Heart right ventricle (tissue), 16 donors: ENCODE measurements around the gene AAK1. TPM values are rescaled to one million over a fixed set of nuclear protein-coding genes. Genes with fewer than 3 reads are reported as not detected.

Source experiments
- ATAC-seq, 8 donors: fragments of 200-7000 bp; cut with Tn5 transposase; one replicate each; pipeline ENCODE4 v1.9.1; 2020; ENCODE audit warnings: mild to moderate bottlenecking in 8 of 8, moderate library complexity in 8 of 8, moderate number of reproducible peaks in 1 of 8
- DNase-seq, 2 donors: peaks; one replicate each; pipeline ENCODE4 v3.0.0-alpha.2; 2020
- H3K27ac ChIP-seq, 10 donors: fragments of 200-600 bp; sonication (generic) in 2 of 10; one replicate each; pipeline versions ENCODE4 v1.5.0 to v1.8.0; 2020 to 2022; ENCODE audit warnings: mild to moderate bottlenecking in 3 of 10
- H3K27me3 ChIP-seq, 7 donors: fragments of 200-600 bp; one replicate each; pipeline ENCODE4 v1.8.0; 2021 to 2022; ENCODE audit warnings: mild to moderate bottlenecking in 2 of 7
- H3K36me3 ChIP-seq, 9 donors: fragments of 200-600 bp; sonication (generic) in 1 of 9; one replicate each; pipeline versions ENCODE4 v1.5.0 to v1.8.0; 2020 to 2022; ENCODE audit warnings: mild to moderate bottlenecking in 2 of 9
- H3K4me1 ChIP-seq, 9 donors: fragments of 200-600 bp; sonication (generic) in 1 of 9; one replicate each; pipeline versions ENCODE4 v1.5.0 to v1.8.0; 2020 to 2022; ENCODE audit warnings: mild to moderate bottlenecking in 4 of 9
- H3K4me3 ChIP-seq, 10 donors: fragments of 200-600 bp; sonication (generic) in 2 of 10; one replicate each; pipeline versions ENCODE4 v1.5.0 to v1.8.0; 2020 to 2022; ENCODE audit warnings: mild to moderate bottlenecking in 7 of 10, moderate library complexity in 2 of 10
- H3K9me3 ChIP-seq, 11 donors: fragments of 200-600 bp in 10 of 11; sonication (generic) in 2 of 11; one replicate each; pipeline versions ENCODE4 v1.5.0 to v1.8.0; 2013 to 2022; ENCODE audit warnings: mild to moderate bottlenecking in 2 of 11, control low read depth in 1 of 11, moderate library complexity in 1 of 11
- CTCF ChIP-seq, 9 donors: fragments of 200-600 bp; sonication (generic) in 2 of 9; IDR thresholded peaks; one replicate each; pipeline versions ENCODE4 v1.5.0 to v1.8.0; 2021 to 2022; ENCODE audit warnings: antibody characterized with exemption in 9 of 9, mild to moderate bottlenecking in 5 of 9, moderate library complexity in 1 of 9
- WGBS, 2 donors: extraction: QIAGEN DNeasy Blood & Tissue Kit; methylation state at CpG; one replicate each; pipeline ENCODE4 v1.1.7; 2013; ENCODE audit warnings: inconsistent platforms in 1 of 2; 5-methylcytosine and 5-hydroxymethylcytosine counted together
- intact Hi-C, 10 donors: fragments of 100-400 bp; cut with DNase I; formaldehyde crosslinking; loops; one replicate each; pipeline versions ENCODE4 v1.11.1 to v1.14.2; 2022
- polyA plus RNA-seq, 2 donors: library from polyadenylated mRNA; stranded (reverse); fragments of 200-250 nt; gene quantifications; one replicate each; pipeline ENCODE4 v1.2.3, GENCODE V29; 2013
- total RNA-seq, 10 donors: library from RNA; stranded (reverse); fragmentation: NEBNext Ultra II Directional in 3 of 10; extraction: Animal tissue kit (Norgen Biotek cat#: 25700) in 3 of 10; gene quantifications; one replicate each; pipeline versions ENCODE4 v1.2.1 to v1.2.4, GENCODE V29; 2021 to 2023
- donor health status: Arrhythmogenic right ventricular cardiomyopathy.
- donor health status: ischemic (EF 13 %, LVEDD 7.1; RV severe dilation, severe dysfunction).
- donor health status: healthy with polysubstance abuse.
- donor health status: DM: no; HTN: yes; CAD: no.
- donor health status: DM: no; HTN: no; CAD: no.
- donor health status: ischemic (EF 25% LVEDD 6.9; RV normal size, moderate dysfunction).
- donor health status: ischemic (EF 25% LVEDD 5.7; RV mildly dilated, moderate dysfunction).
- donor health status: healthy.
- donor health status: DM: yes; HTN: yes; CAD: no.
- donor health status: Ischemic cardiomyopathy.
- donor health status: ischemic (EF 35%, LVEDD 5.7; RV mildly dilated, moderate dysfunction).
- donor health status: nonischemic (EF 11% LVEDD 7.7; RV severe dilation, severe dysfunction).
- donor health status: DM: yes; HTN: yes; CAD: no.
- donor health status: PGD.
- donor health status: ischemic (EF 29% LVEDD 5.4; RV normal size, mild dysfunction).
- donor health status: nonischemic (EF 23%, LVEDD 6.1; RV moderate dilation, normal function).

The AAK1 gene
- total and polyA plus RNA-seq, 12 donors = 10.1 to 148 (median 116) TPM

GRCh38 chr2:69509750-69510140 lies 133.8 kb downstream of the AAK1 start:
- no peak for TF ChIP-seq CTCF (IDR thresholded peaks at IDR 0.05)
- WGBS, 2 donors = 96 to 97% methylated on average over 7 of the region's 7 CpGs
- DNase-seq = no peak
- Histone ChIP-seq H3K36me3 (peaks cover 0 to 100% (median 83%) of the 10 kb centered on the region in 9 donors), H3K27ac (no peak overlapping the region), H3K27me3 (no peaks in the 10 kb centered on the region), H3K4me1 (peaks cover 0 to 38% (median 19%) of the 10 kb centered on the region in 9 donors), H3K9me3 (peaks cover 0 to 7% (median 0%) of the 10 kb centered on the region in 11 donors), H3K4me3 (no peak overlapping the region)
- intact Hi-C loops = no loop called here
- ATAC-seq = no peak

- ATAC-seq = peak in 6 of 8 donors; percentile 35 to 53 (median 46)
- intact Hi-C loops = no loop called here
- peak in 1 of 2 donors; percentile 18 for DNase-seq
- peaks cover 0 to 34% (median 14%) of the 10 kb centered on the region in 9 donors for H3K4me1 ChIP-seq
- H3K36me3 ChIP-seq = peaks cover 0 to 100% (median 86%) of the 10 kb centered on the region in 9 donors
- H3K27me3 ChIP-seq = no peaks in the 10 kb centered on the region
- H3K9me3 ChIP-seq = peaks cover 0 to 7% (median 0%) of the 10 kb centered on the region in 11 donors
- WGBS, 2 donors = 87 to 88% methylated on average over 7 of the region's 7 CpGs
- H3K27ac ChIP-seq = peak overlapping the region in 1 of 10 donors; percentile 25
- TF ChIP-seq CTCF (IDR thresholded peaks at IDR 0.05) = no peak
- no peak overlapping the region for H3K4me3 ChIP-seq
These were observed 134.4 kb downstream of the AAK1 start for GRCh38 chr2:69509011-69509749.

- whole genome bisulfite sequencing, 2 donors = 92 to 95% methylated on average over 6 of the region's 6 CpGs
- peak in 1 of 8 donors; percentile 20 for ATAC-seq
- no peak for DNase-seq
- H3K4me1 ChIP-seq = peaks cover 0 to 30% (median 5%) of the 10 kb centered on the region in 9 donors
- no peak overlapping the region for H3K4me3 ChIP-seq
- TF ChIP-seq CTCF (IDR thresholded peaks at IDR 0.05) = no peak
- intact Hi-C loops = no loop called here
- H3K9me3 ChIP-seq = peaks cover 0 to 7% (median 0%) of the 10 kb centered on the region in 11 donors
- H3K36me3 ChIP-seq = peaks cover 0 to 100% (median 69%) of the 10 kb centered on the region in 9 donors
- no peaks in the 10 kb centered on the region for H3K27me3 ChIP-seq
- H3K27ac ChIP-seq = peak overlapping the region in 1 of 10 donors; percentile 57
These were observed 137.8 kb downstream of the AAK1 start for GRCh38 chr2:69505710-69506109.

- no peak for TF ChIP-seq CTCF (IDR thresholded peaks at IDR 0.05)
- WGBS, 2 donors = 88 to 93% methylated on average over 3 of the region's 3 CpGs
- DNase-seq = no peak
- no peak for ATAC-seq
- intact Hi-C loops = no loop called here
- Histone ChIP-seq H3K4me1 (peaks cover 0 to 22% (median 6%) of the 10 kb centered on the region in 9 donors), H3K27ac (no peak overlapping the region), H3K4me3 (no peak overlapping the region), H3K9me3 (no peaks in the 10 kb centered on the region), H3K27me3 (no peaks in the 10 kb centered on the region), H3K36me3 (peaks cover 0 to 86% (median 27%) of the 10 kb centered on the region in 9 donors)
These were observed 142.2 kb downstream of the AAK1 start for GRCh38 chr2:69501301-69501700.
